ENCODE data around the gene CEACAM19. TPM values are rescaled to one million over a fixed set of nuclear protein-coding genes. Genes with fewer than 3 reads are reported as not detected.

The CEACAM19 gene
- polyA plus RNA-seq, 4 donors: 4.3 to 53.0 (median 21.6) TPM

DNA sequence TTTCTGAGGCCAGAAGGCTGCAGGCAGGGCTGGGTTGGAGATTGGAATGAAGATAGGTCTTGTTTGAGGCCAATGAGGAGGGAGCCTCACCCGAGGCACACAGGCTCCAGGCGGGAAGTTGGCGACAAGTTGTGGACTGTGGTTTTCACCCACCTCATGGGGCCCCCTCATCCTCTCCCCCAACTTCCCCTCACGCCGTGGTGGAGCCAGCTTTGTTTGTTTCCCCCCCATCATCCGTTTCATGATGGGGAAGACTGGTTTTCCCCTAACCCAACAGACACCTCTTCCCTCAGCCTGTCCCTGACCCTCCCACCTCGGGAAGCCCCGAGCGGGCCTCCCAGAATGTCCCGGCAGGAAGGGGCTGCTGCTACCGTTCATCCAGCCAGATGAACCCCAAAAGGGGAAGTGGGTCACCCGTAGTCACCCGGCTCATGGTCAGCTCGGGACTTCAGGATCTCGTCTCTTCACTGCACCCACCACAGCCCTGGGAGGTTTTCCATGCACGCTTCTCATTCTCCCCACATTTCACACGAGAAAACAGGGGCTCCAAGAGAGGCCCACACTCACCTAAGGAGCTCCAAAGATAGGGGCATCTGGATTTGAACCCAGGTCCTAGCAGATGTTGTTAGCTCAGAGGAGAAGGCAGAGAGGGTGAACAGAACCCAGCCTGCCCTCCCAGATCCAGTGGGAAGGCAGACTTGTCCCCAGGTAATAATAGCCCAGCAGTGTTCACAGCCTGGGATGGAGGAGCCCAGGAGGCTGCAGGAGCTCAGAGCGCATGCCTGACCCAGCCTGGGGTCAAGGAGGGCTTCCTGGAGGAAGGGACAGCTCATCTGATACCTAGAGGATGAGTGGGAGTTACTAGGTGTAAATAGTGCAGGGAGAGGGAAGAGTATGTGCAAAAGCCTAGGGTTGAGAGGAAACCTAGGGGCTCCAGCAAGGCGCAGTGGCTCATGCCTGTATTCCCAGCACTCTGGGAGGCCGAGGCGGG lies 51.1 kb downstream of the CEACAM19 start:
- H3K27ac ChIP-seq (ENCODE audit: low read depth in 1 of 3, low read length in 2 of 3): peak overlapping the region in 1 of 3 donors; percentile 19
- H3K4me1 ChIP-seq (ENCODE audit: control insufficient read depth in 3 of 3, insufficient read depth in 2 of 3, low read depth in 1 of 3, low read length in 2 of 3): peaks cover 2 to 60% (median 3%) of the 10 kb centered on the region in 3 donors
- H3K27me3 ChIP-seq (ENCODE audit: control insufficient read depth in 3 of 3, insufficient read depth in 3 of 3, low read length in 3 of 3): no peaks in the 10 kb centered on the region
- H3K4me3 ChIP-seq (ENCODE audit: low read depth in 1 of 3, low read length in 3 of 3): no peak overlapping the region
- H3K9me3 ChIP-seq (ENCODE audit: control insufficient read depth in 2 of 2, insufficient read depth in 1 of 2, low read depth in 1 of 2, low read length in 1 of 2): no peaks in the 10 kb centered on the region
- peaks cover 0 to 6% (median 0%) of the 10 kb centered on the region in 3 donors for H3K36me3 ChIP-seq (ENCODE audit: control insufficient read depth in 3 of 3, insufficient read depth in 2 of 3, low read depth in 1 of 3, low read length in 3 of 3)
- DNase-seq (no peak), FAIRE-seq (no peak)
- 40 to 58% (median 49%) methylated on average over 18 to 21 of the region's 21 CpGs for WGBS, 3 donors

DNA sequence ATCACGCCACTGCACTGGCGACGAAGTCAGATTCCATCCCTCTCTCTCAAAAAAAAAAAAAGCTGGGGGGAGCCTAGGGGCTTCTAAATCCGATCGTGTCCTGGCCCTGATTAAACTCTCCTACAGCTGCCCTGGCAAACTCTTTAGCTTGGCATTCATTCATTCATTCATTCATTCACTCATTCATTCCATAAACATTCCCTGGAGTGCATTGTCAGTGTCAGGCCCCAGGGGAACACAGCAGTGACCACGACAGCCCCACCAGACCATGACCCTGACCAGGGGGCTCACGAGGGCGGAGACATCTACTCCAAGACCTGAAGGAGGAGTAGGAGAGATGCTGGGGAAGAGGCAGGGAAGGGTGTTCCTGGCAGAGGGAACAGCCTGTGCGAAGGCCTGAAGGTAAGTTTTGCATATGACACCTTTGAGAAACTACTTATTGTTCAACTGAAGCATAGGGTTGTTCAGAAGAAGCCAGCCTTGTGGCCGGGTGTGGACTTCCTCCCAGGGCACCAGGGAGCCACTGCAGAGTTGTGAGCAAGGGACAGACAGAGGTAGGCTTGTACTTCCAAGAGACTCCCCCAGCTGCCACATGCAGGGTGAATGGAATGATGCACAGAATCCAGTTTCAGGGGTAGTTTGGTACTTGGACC lies 52.1 kb downstream of the CEACAM19 start:
- no peak for FAIRE-seq
- peaks cover 2 to 56% (median 3%) of the 10 kb centered on the region in 3 donors for H3K4me1 ChIP-seq (ENCODE audit: control insufficient read depth in 3 of 3, insufficient read depth in 2 of 3, low read depth in 1 of 3, low read length in 2 of 3)
- peak overlapping the region in 1 of 3 donors; percentile 45 for H3K27ac ChIP-seq (ENCODE audit: low read depth in 1 of 3, low read length in 2 of 3)
- 62 to 66% (median 64%) methylated on average over 10 of the region's 10 CpGs for WGBS, 3 donors
- peak overlapping the region in 2 of 3 donors; percentile 1 to 7 for H3K4me3 ChIP-seq (ENCODE audit: low read depth in 1 of 3, low read length in 3 of 3)
- DNase-seq: no peak
- H3K9me3 ChIP-seq (ENCODE audit: control insufficient read depth in 2 of 2, insufficient read depth in 1 of 2, low read depth in 1 of 2, low read length in 1 of 2): no peaks in the 10 kb centered on the region
- H3K36me3 ChIP-seq (ENCODE audit: control insufficient read depth in 3 of 3, insufficient read depth in 2 of 3, low read depth in 1 of 3, low read length in 3 of 3): peaks cover 0 to 6% (median 0%) of the 10 kb centered on the region in 3 donors
- no peaks in the 10 kb centered on the region for H3K27me3 ChIP-seq (ENCODE audit: control insufficient read depth in 3 of 3, insufficient read depth in 3 of 3, low read length in 3 of 3)

DNA sequence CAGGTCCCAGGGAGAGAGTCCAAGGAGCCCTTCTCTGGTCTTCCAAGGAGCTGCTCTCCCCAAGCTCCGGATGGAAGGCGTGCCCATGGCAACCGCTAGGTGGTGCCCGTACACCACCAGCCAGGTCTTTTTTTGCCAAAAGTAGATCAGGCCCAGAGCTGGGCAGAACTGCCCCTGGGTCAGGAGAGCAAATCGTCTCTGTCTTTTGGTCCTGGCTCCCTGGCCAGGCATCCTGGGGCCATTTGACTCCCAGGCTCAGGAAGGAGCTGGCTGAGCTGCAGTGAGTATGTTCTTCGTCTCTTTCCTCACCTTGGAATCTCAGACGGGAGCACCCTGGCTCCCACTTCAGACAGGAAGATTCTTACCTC lies 52.7 kb downstream of the CEACAM19 start:
- Histone ChIP-seq H3K4me3 (ENCODE audit: low read depth in 1 of 3, low read length in 3 of 3) (peak overlapping the region in 2 of 3 donors; percentile 14 to 35), H3K27me3 (ENCODE audit: control insufficient read depth in 3 of 3, insufficient read depth in 3 of 3, low read length in 3 of 3) (no peaks in the 10 kb centered on the region), H3K36me3 (ENCODE audit: control insufficient read depth in 3 of 3, insufficient read depth in 2 of 3, low read depth in 1 of 3, low read length in 3 of 3) (peaks cover 0 to 6% (median 0%) of the 10 kb centered on the region in 3 donors), H3K4me1 (ENCODE audit: control insufficient read depth in 3 of 3, insufficient read depth in 2 of 3, low read depth in 1 of 3, low read length in 2 of 3) (peaks cover 2 to 51% (median 2%) of the 10 kb centered on the region in 3 donors), H3K9me3 (ENCODE audit: control insufficient read depth in 2 of 2, insufficient read depth in 1 of 2, low read depth in 1 of 2, low read length in 1 of 2) (no peaks in the 10 kb centered on the region), H3K27ac (ENCODE audit: low read depth in 1 of 3, low read length in 2 of 3) (peak overlapping the region; percentile 66 to 94 (median 92))
- FAIRE-seq (no peak), DNase-seq (peak; percentile 89 to 91)
- WGBS, 3 donors: 8 to 13% (median 12%) methylated on average over 7 of the region's 7 CpGs

DNA sequence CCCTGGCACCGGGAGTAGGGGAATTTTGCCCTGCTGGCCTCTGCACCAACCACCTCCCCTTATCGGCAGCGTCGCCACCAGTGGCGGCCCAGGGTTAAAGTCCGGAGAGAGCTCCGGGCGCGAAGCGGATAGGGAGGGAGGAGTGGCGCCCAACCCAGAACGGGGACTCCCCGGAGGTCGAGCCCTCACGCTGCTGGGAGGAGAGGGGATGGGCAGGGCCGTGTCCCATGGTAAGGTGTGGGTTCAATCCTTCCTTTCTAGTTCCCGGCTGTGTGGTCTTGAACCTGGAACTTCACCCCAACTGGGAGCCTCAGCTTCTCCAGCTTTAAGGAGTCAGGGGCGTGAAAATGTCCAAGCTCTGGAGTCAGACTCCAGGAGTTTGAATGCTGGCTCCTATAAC lies 54.0 kb downstream of the CEACAM19 start:
- Histone ChIP-seq H3K36me3 (ENCODE audit: control insufficient read depth in 3 of 3, insufficient read depth in 2 of 3, low read depth in 1 of 3, low read length in 3 of 3) (peaks cover 0 to 2% (median 0%) of the 10 kb centered on the region in 3 donors), H3K9me3 (ENCODE audit: control insufficient read depth in 2 of 2, insufficient read depth in 1 of 2, low read depth in 1 of 2, low read length in 1 of 2) (no peaks in the 10 kb centered on the region), H3K27ac (ENCODE audit: low read depth in 1 of 3, low read length in 2 of 3) (peak overlapping the region; percentile 92 to 96 (median 92)), H3K4me1 (ENCODE audit: control insufficient read depth in 3 of 3, insufficient read depth in 2 of 3, low read depth in 1 of 3, low read length in 2 of 3) (peaks cover 0 to 44% (median 2%) of the 10 kb centered on the region in 3 donors), H3K4me3 (ENCODE audit: low read depth in 1 of 3, low read length in 3 of 3) (no peak overlapping the region), H3K27me3 (ENCODE audit: control insufficient read depth in 3 of 3, insufficient read depth in 3 of 3, low read length in 3 of 3) (no peaks in the 10 kb centered on the region)
- no peak for FAIRE-seq
- DNase-seq: peak; percentile 95 to 98
- 8 to 20% (median 19%) methylated on average over 17 to 18 of the region's 18 CpGs for WGBS, 3 donors

DNA sequence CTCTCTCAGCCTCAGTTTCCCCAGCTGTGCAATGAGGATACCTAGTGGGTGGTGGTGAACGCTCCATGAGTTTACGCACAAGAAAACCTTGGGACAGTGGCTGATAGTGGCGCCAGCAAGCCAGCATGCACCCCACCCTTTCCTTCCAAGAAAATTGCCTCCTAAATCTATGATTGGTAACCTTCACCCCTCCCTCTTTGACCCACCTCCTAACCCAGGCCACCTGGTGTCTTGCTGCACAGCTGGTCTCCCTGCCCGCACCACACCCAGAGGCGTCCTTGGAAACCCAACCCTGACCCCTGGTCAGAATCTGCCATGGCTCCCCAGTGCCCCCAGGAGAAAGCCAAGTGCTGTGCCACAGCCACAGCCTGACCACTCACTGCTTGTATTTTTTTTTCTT lies 54.4 kb downstream of the CEACAM19 start:
- Histone ChIP-seq H3K4me1 (ENCODE audit: control insufficient read depth in 3 of 3, insufficient read depth in 2 of 3, low read depth in 1 of 3, low read length in 2 of 3) (peaks cover 0 to 44% (median 2%) of the 10 kb centered on the region in 3 donors), H3K9me3 (ENCODE audit: control insufficient read depth in 2 of 2, insufficient read depth in 1 of 2, low read depth in 1 of 2, low read length in 1 of 2) (no peaks in the 10 kb centered on the region), H3K4me3 (ENCODE audit: low read depth in 1 of 3, low read length in 3 of 3) (no peak overlapping the region), H3K27me3 (ENCODE audit: control insufficient read depth in 3 of 3, insufficient read depth in 3 of 3, low read length in 3 of 3) (no peaks in the 10 kb centered on the region), H3K27ac (ENCODE audit: low read depth in 1 of 3, low read length in 2 of 3) (peak overlapping the region; percentile 92 to 96 (median 92)), H3K36me3 (ENCODE audit: control insufficient read depth in 3 of 3, insufficient read depth in 2 of 3, low read depth in 1 of 3, low read length in 3 of 3) (no peaks in the 10 kb centered on the region)
- 28 to 55% (median 43%) methylated on average over 5 of the region's 5 CpGs for WGBS, 3 donors
- FAIRE-seq (no peak), DNase-seq (peak in 1 of 2 donors; percentile 71)

DNA sequence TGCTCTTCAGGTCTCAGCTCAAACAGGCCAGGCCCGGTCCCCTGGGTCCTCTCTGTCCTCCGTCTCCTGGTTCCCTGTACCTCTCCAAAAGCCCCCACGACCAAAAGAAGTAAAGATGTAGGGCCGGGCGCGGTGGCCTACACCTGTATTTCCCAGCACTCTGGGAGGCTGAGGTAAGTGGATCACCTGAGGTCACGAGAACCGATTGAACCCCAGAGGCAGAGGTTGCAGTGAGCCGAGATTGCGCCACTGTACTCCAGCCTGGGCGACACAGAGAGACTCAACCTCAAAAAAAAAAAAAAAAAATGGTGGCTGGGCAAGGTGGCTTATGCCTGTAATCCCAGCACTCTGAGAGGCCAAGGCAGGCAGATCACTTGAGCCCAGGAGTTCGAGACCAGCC lies 55.2 kb downstream of the CEACAM19 start:
- no peaks in the 10 kb centered on the region for H3K9me3 ChIP-seq (ENCODE audit: control insufficient read depth in 2 of 2, insufficient read depth in 1 of 2, low read depth in 1 of 2, low read length in 1 of 2)
- no peak overlapping the region for H3K4me3 ChIP-seq (ENCODE audit: low read depth in 1 of 3, low read length in 3 of 3)
- no peaks in the 10 kb centered on the region for H3K36me3 ChIP-seq (ENCODE audit: control insufficient read depth in 3 of 3, insufficient read depth in 2 of 3, low read depth in 1 of 3, low read length in 3 of 3)
- H3K4me1 ChIP-seq (ENCODE audit: control insufficient read depth in 3 of 3, insufficient read depth in 2 of 3, low read depth in 1 of 3, low read length in 2 of 3): peaks cover 0 to 44% (median 2%) of the 10 kb centered on the region in 3 donors
- DNase-seq (peak; percentile 79 to 90), FAIRE-seq (no peak)
- H3K27ac ChIP-seq (ENCODE audit: low read depth in 1 of 3, low read length in 2 of 3): peak overlapping the region; percentile 92 to 96 (median 92)
- H3K27me3 ChIP-seq (ENCODE audit: control insufficient read depth in 3 of 3, insufficient read depth in 3 of 3, low read length in 3 of 3): no peaks in the 10 kb centered on the region
- WGBS, 3 donors: 22 to 68% (median 42%) methylated on average over 12 of the region's 12 CpGs

DNA sequence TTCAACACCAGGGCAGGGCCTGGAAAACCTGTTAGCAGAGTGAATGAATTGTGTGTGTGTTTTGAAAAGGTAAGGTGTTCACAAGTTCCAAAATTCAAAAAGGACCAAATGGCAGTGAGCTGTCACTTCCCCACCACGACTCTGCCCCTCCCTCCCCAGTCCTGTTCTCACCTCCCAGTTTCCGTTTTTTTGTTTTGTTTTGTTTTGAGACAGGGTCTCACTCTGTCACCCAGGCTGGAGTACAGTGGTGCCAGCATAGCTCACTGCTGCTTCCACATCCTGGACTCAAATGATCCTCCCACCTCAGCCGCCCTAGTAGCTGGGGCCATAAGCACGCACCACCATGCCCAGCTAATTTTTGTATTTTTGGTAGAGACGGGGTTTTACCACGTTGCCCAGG lies 56.9 kb downstream of the CEACAM19 start:
- peaks cover 0 to 34% (median 2%) of the 10 kb centered on the region in 3 donors for H3K4me1 ChIP-seq (ENCODE audit: control insufficient read depth in 3 of 3, insufficient read depth in 2 of 3, low read depth in 1 of 3, low read length in 2 of 3)
- H3K27ac ChIP-seq (ENCODE audit: low read depth in 1 of 3, low read length in 2 of 3): peak overlapping the region in 1 of 3 donors; percentile 24
- H3K27me3 ChIP-seq (ENCODE audit: control insufficient read depth in 3 of 3, insufficient read depth in 3 of 3, low read length in 3 of 3): no peaks in the 10 kb centered on the region
- DNase-seq (no peak), FAIRE-seq (no peak)
- WGBS, 3 donors: 73 to 80% (median 74%) methylated on average over 6 of the region's 6 CpGs
- no peak overlapping the region for H3K4me3 ChIP-seq (ENCODE audit: low read depth in 1 of 3, low read length in 3 of 3)
- no peaks in the 10 kb centered on the region for H3K36me3 ChIP-seq (ENCODE audit: control insufficient read depth in 3 of 3, insufficient read depth in 2 of 3, low read depth in 1 of 3, low read length in 3 of 3)
- H3K9me3 ChIP-seq (ENCODE audit: control insufficient read depth in 2 of 2, insufficient read depth in 1 of 2, low read depth in 1 of 2, low read length in 1 of 2): no peaks in the 10 kb centered on the region

DNA sequence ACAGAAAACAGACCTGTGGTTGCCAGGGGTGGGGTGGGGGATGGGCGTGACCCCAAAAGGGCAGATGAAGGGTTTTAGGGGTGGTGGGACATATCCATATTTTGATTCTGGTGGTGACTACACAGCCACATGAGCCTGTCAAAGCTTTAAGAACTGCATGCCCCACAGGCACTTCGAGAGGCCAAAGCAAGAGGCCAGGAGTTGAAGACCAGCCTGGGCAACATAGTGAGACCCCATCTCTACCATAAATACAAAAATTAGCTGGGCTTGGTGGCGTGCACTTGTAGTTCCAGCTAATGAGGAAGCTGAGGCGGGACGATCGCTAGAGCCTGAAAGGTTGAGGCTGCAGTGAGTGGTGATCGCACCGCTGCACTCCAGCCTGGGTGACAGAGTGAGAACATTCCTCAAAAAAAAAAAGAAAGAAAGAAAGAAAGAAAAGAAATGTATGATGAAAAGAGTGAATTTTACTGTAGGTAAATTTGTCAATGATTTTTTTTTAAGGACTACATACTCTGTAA lies 58.3 kb downstream of the CEACAM19 start:
- no peaks in the 10 kb centered on the region for H3K36me3 ChIP-seq (ENCODE audit: control insufficient read depth in 3 of 3, insufficient read depth in 2 of 3, low read depth in 1 of 3, low read length in 3 of 3)
- H3K27me3 ChIP-seq (ENCODE audit: control insufficient read depth in 3 of 3, insufficient read depth in 3 of 3, low read length in 3 of 3): no peaks in the 10 kb centered on the region
- H3K27ac ChIP-seq (ENCODE audit: low read depth in 1 of 3, low read length in 2 of 3): no peak overlapping the region
- H3K9me3 ChIP-seq (ENCODE audit: control insufficient read depth in 2 of 2, insufficient read depth in 1 of 2, low read depth in 1 of 2, low read length in 1 of 2): no peaks in the 10 kb centered on the region
- FAIRE-seq (no peak), DNase-seq (no peak)
- peaks cover 0 to 21% (median 2%) of the 10 kb centered on the region in 3 donors for H3K4me1 ChIP-seq (ENCODE audit: control insufficient read depth in 3 of 3, insufficient read depth in 2 of 3, low read depth in 1 of 3, low read length in 2 of 3)
- H3K4me3 ChIP-seq (ENCODE audit: low read depth in 1 of 3, low read length in 3 of 3): no peak overlapping the region
- WGBS, 3 donors: 87 to 96% (median 93%) methylated on average over 8 of the region's 8 CpGs
